Keratinocyte (primary cell): Measurements from ENCODE around the gene SLC17A7.

Experiments used
- CTCF ChIP-seq, 3 experiments: IDR thresholded peaks in 1 of 3; conservative IDR thresholded peaks in 1 of 3; optimal IDR thresholded peaks in 1 of 3; 2 replicates in 2 of 3; 3 replicates in 1 of 3; pipeline versions ENCODE3 to v1.5.1; 2011; ENCODE audit warnings: low read length in 3 of 3, mild to moderate bottlenecking in 3 of 3, moderate library complexity in 2 of 3, control low read depth in 1 of 3, inconsistent platforms in 1 of 3; ENCODE audit not compliant: insufficient read depth in 2 of 3; ENCODE audit errors: extremely low read depth in 1 of 3
- EZH2 ChIP-seq: IDR thresholded peaks from one replicate; pipeline ENCODE4 v1.6.1; 2012; ENCODE audit warnings: inconsistent platforms, mild to moderate bottlenecking, low read length, moderate library complexity

- TF ChIP-seq CTCF (optimal IDR thresholded peaks at IDR 0.05 in 1 of 3, IDR thresholded peaks at IDR 0.05 in 1 of 3, conservative IDR thresholded peaks at IDR 0.05 in 1 of 3; ENCODE audit: extremely low read depth in 1 of 3, insufficient read depth in 2 of 3, low read length in 3 of 3) (no peak), EZH2 (no peak)
Measured at GRCh38 chr19:49383599-49383998, 57.7 kb downstream of the SLC17A7 start.
